C4-2B (cell line): ENCODE results near the gene TCF20.

Experiments
- H3K27ac ChIP-seq: fragments of 450-650 bp; 2 replicates; pipeline ENCODE4 v1.5.1; 2017
- CTCF ChIP-seq: fragments of 450-650 bp; conservative IDR thresholded peaks from 2 replicates; pipeline ENCODE4 v1.5.1; 2017; ENCODE audit warnings: mild to moderate bottlenecking
- ZFX ChIP-seq: fragments of 450-650 bp; IDR thresholded peaks from 2 replicates; pipeline ENCODE4 v1.6.1; 2017

The TCF20 gene

GRCh38 chr22:42273855-42274451, 3.5 kb upstream of the TCF20 start:
- H3K27ac ChIP-seq = no peak overlapping the region
- TF ChIP-seq CTCF (no peak), ZFX (no peak)

- no peak for TF ChIP-seq CTCF
- TF ChIP-seq ZFX = no peak
- H3K27ac ChIP-seq = no peak overlapping the region
These were observed 2.1 kb upstream of the TCF20 start for GRCh38 chr22:42272431-42272999.

- TF ChIP-seq ZFX (no peak), CTCF (no peak)
- no peak overlapping the region for H3K27ac ChIP-seq
These were observed 1.5 kb upstream of the TCF20 start for GRCh38 chr22:42271906-42272305.

GRCh38 chr22:42271191-42271813, 849 bp upstream of the TCF20 start:
- TF ChIP-seq ZFX (no peak), CTCF (no peak)
- peak overlapping the region; percentile 92 for H3K27ac ChIP-seq

- H3K27ac ChIP-seq = peak overlapping the region; percentile 92
- no peak for TF ChIP-seq CTCF
- TF ChIP-seq ZFX = peak; percentile 79
These were observed 310 bp downstream of the TCF20 start for GRCh38 chr22:42270176-42270509.

GRCh38 chr22:42269432-42270175, 849 bp downstream of the TCF20 start:
- no peak; the same call in 1 of the 2 replicates for TF ChIP-seq CTCF
- TF ChIP-seq ZFX = peak; percentile 90
- peak overlapping the region; percentile 92 for H3K27ac ChIP-seq

- peak overlapping the region; percentile 92 for H3K27ac ChIP-seq
- TF ChIP-seq CTCF (no peak), ZFX (no peak)
These were observed 1.5 kb downstream of the TCF20 start for GRCh38 chr22:42268852-42269410.
